Stimulated activated CD4-positive, alpha-beta T cell treated with anti-CD3 and anti-CD28 coated beads, Interleukin-15, amount 100 ng/mL, for 24 hours (primary cell): ENCODE data around the gene NR3C2.

Experiments
- DNase-seq: peaks from one replicate; pipeline ENCODE4 v3.0.0-alpha.2; 2020

Gene NR3C2

GRCh38 chr4:148441986-148442831 is at the start of gene NR3C2:
NR3C2 (minus strand) TSS chr4:148442414.
- peak; percentile 97 for DNase-seq

- DNase-seq = no peak
Observed at GRCh38 chr4:148487181-148487580, 45.0 kb upstream of the NR3C2 start.

- DNase-seq = no peak
Observed at GRCh38 chr4:148481636-148482035, 39.4 kb upstream of the NR3C2 start.

GRCh38 chr4:148477276-148477675 is 35.1 kb upstream of the NR3C2 start:
- DNase-seq = no peak

GRCh38 chr4:148469938-148470337 is 27.7 kb upstream of the NR3C2 start:
- DNase-seq = no peak

- no peak for DNase-seq
Observed at GRCh38 chr4:148454835-148455234, 12.6 kb upstream of the NR3C2 start.

- no peak for DNase-seq
Observed at GRCh38 chr4:148453833-148454232, 11.6 kb upstream of the NR3C2 start.

GRCh38 chr4:148452970-148453369 is 10.8 kb upstream of the NR3C2 start:
- DNase-seq = no peak

- DNase-seq = no peak
Observed at GRCh38 chr4:148449921-148450320, 7.7 kb upstream of the NR3C2 start.

GRCh38 chr4:148448141-148448540 is 5.9 kb upstream of the NR3C2 start:
- no peak for DNase-seq

- DNase-seq = peak; percentile 4
Observed at GRCh38 chr4:148447681-148448080, 5.5 kb upstream of the NR3C2 start.

GRCh38 chr4:148445860-148446330 is 3.7 kb upstream of the NR3C2 start:
- DNase-seq = no peak

GRCh38 chr4:148445071-148445859 is 3.1 kb upstream of the NR3C2 start:
- DNase-seq = peak; percentile 72

GRCh38 chr4:148444296-148445070 is 2.3 kb upstream of the NR3C2 start:
- peak; percentile 57 for DNase-seq

GRCh38 chr4:148443512-148444295 is 1.5 kb upstream of the NR3C2 start:
- peak; percentile 59 for DNase-seq

GRCh38 chr4:148442832-148443511 is 758 bp upstream of the NR3C2 start:
- no peak for DNase-seq

- no peak for DNase-seq
Observed at GRCh38 chr4:148441624-148441985, 609 bp downstream of the NR3C2 start.

GRCh38 chr4:148438047-148438446 is 4.2 kb downstream of the NR3C2 start:
- DNase-seq = no peak

GRCh38 chr4:148437439-148437838 is 4.8 kb downstream of the NR3C2 start:
- no peak for DNase-seq

- DNase-seq = no peak
Observed at GRCh38 chr4:148436512-148436911, 5.7 kb downstream of the NR3C2 start.

- no peak for DNase-seq
Observed at GRCh38 chr4:148435654-148436406, 6.4 kb downstream of the NR3C2 start.
